ENCODE data around the gene RGS11.

RGS11 gene

DNA sequence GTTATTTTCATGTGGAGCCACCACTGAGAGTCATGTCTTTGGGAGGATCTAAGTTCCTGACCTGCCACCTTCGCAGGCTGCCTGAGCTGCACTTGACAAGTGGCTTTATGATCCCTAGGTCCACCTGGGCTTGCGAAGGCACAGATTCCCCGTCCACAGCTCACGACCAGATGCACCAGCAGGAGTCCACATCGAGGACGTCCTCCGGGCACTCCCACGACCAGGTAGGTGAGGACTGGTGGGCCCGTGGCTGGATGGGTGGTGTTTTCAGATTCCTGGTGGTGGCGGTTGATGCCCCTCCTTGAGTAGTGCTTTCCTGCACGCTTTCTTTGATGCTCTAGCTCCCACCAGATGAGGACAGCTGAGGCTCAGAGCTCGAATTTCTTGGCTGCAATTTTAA, 26.3 kb downstream of the RGS11 start:
- in situ Hi-C loops (cut with MboI; ENCODE audit: low sequenced_read_pairs, unreplicated experiment): no loop called here
- DNase-seq (ENCODE audit: low spot score): no peak
- TF ChIP-seq, protein P1, sequence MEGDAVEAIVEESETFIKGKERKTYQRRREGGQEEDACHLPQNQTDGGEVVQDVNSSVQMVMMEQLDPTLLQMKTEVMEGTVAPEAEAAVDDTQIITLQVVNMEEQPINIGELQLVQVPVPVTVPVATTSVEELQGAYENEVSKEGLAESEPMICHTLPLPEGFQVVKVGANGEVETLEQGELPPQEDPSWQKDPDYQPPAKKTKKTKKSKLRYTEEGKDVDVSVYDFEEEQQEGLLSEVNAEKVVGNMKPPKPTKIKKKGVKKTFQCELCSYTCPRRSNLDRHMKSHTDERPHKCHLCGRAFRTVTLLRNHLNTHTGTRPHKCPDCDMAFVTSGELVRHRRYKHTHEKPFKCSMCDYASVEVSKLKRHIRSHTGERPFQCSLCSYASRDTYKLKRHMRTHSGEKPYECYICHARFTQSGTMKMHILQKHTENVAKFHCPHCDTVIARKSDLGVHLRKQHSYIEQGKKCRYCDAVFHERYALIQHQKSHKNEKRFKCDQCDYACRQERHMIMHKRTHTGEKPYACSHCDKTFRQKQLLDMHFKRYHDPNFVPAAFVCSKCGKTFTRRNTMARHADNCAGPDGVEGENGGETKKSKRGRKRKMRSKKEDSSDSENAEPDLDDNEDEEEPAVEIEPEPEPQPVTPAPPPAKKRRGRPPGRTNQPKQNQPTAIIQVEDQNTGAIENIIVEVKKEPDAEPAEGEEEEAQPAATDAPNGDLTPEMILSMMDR (IDR thresholded peaks at IDR 0.05; ENCODE audit: borderline replicate concordance, control extremely low read depth, extremely low read depth, insufficient read depth, missing control alignments): no peak

DNA sequence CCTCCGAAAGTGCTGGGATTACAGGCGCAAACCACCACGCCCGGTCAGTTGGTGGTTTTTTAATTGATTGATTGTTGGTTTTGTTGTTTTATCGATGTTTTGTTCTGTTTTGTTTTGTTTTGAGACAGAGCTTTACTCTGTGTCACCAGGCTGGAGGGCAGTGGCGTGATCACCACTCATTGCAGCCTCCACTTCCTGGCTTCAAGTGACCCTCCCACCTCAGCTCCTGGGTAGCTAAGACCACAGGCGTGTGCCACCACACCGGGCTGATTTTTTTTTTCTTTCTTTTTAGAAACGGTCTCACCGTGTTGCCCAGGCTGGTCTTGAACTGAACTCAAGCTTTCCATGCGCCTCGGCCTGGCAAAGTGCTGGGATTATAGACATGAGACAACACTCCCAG, 28.7 kb downstream of the RGS11 start:
- in situ Hi-C loops (cut with MboI; ENCODE audit: low sequenced_read_pairs, unreplicated experiment): no loop called here
- TF ChIP-seq, protein P1 (IDR thresholded peaks at IDR 0.05; ENCODE audit: borderline replicate concordance, control extremely low read depth, extremely low read depth, insufficient read depth, missing control alignments): no peak
- DNase-seq (ENCODE audit: low spot score): no peak

DNA sequence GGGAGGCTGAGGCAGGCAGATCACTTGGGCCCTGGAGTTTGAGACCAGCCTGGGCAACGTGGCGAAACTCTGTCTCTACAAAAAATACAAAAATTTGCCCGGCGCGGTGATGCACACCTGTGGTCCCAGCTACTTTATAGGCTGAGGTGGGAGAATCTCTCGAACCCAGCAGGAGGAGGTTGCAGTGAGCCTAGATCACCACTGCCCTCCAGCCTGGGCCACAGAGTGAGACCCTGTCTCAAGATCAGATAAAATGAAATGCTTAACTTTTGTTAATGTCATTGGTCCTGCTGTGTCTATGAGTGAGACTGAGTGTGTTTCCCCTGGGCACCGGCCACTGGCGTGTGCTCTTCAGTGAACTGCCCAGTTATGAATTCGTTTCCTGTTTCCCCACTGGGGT, 30.6 kb downstream of the RGS11 start:
- in situ Hi-C loops (cut with MboI; ENCODE audit: low sequenced_read_pairs, unreplicated experiment): no loop called here
- DNase-seq (ENCODE audit: low spot score): no peak
- TF ChIP-seq, protein P1 (IDR thresholded peaks at IDR 0.05; ENCODE audit: borderline replicate concordance, control extremely low read depth, extremely low read depth, insufficient read depth, missing control alignments): no peak

DNA sequence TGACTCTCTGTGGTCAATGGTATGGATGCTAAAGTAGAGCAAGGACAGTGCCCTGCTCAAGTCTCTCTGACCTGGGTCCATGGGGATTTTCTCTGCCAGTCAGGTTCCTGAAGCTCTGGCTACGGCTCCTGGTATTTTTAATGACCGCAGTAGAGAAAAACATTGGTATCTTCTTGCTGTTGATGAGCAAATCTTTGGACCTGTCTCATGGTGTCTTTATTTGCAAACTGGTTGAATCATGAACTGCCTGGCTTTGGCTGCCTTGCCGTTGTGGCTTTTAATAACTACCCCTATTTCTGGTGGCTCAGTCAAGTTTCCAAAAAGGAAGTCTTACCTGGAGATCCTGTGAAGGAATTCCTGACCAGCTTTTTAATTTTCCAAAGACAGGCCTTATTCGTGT, 32.4 kb downstream of the RGS11 start:
- TF ChIP-seq, protein P1 (IDR thresholded peaks at IDR 0.05; ENCODE audit: borderline replicate concordance, control extremely low read depth, extremely low read depth, insufficient read depth, missing control alignments): no peak
- DNase-seq (ENCODE audit: low spot score): no peak
- in situ Hi-C loops (cut with MboI; ENCODE audit: low sequenced_read_pairs, unreplicated experiment): no loop called here

DNA sequence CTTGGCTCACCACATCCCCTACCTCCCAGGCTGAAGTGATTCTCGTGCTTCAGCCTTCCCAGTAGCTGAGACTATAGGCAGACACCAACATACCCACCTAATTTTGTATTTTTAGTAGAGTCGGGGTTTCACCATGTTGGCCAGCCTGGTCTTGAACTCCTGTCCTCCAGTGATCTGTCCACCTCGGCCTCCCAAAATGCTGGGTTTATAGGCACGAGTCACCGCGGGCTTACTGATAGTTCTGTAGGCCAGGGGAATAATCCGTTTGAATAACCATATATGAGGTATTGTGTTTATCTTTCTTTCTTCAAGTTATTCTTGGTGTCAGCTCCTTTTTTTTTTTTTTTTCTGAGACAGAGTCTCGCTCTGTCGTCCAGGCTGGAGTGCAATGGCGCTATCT, 33.5 kb downstream of the RGS11 start:
- TF ChIP-seq, protein P1 (IDR thresholded peaks at IDR 0.05; ENCODE audit: borderline replicate concordance, control extremely low read depth, extremely low read depth, insufficient read depth, missing control alignments): no peak
- in situ Hi-C loops (cut with MboI; ENCODE audit: low sequenced_read_pairs, unreplicated experiment): no loop called here
- no peak for DNase-seq (ENCODE audit: low spot score)

DNA sequence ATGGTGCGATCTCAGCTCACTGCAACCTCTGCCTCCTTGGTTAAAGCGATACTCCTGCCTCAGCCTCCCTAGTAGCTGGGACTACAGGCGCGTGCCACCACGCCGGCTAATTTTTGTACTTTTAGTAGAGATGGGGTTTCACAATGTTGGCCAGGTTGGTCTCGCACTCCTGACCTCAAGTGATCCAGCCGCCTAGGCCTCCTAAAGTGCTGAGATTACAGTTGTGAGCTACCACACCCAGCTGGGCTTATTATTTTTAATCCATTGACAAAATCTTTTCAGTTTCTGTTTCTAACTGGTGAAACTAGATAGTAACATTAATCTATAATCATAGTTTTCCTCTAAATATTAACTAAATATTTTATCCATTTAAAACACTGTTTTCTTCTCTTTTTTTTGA, 35.2 kb downstream of the RGS11 start:
- in situ Hi-C loops (cut with MboI; ENCODE audit: low sequenced_read_pairs, unreplicated experiment): no loop called here
- TF ChIP-seq, protein P1 (IDR thresholded peaks at IDR 0.05; ENCODE audit: borderline replicate concordance, control extremely low read depth, extremely low read depth, insufficient read depth, missing control alignments): no peak
- DNase-seq (ENCODE audit: low spot score): no peak

DNA sequence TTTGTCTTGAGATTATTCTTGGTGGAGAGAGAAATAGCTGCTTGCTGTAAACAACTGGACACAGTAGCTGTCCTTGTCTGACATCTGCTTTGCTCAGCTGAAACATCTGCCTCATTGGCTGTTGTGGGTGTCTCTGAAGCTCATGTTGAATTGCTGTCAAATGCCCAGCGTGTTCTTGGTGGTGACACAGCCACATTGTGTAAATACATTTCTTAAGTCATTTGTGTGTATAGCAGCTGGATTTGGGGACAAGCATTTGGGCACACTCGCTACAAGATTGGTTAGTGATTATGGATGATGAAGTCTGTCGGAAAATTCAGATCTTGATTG, 35.8 kb downstream of the RGS11 start:
- DNase-seq (ENCODE audit: low spot score): peak; percentile 38
- TF ChIP-seq, protein P1 (IDR thresholded peaks at IDR 0.05; ENCODE audit: borderline replicate concordance, control extremely low read depth, extremely low read depth, insufficient read depth, missing control alignments): no peak

More for the DNA sequence above, 35.8 kb downstream of the RGS11 start:
- in situ Hi-C loops (cut with MboI; ENCODE audit: low sequenced_read_pairs, unreplicated experiment): no loop called here
